GM19099 (cell line): ENCODE data around the gene NPR3.

Source experiments
- POLR2A ChIP-seq: IDR thresholded peaks from 3 replicates; pipeline ENCODE4 v1.6.1; 2011; ENCODE audit warnings: low read depth; ENCODE audit not compliant: insufficient read length; ENCODE audit errors: extremely low read depth

Gene NPR3

GRCh38 chr5:32770444-32770843 lies 59.3 kb downstream of the NPR3 start:
- no peak for TF ChIP-seq POLR2A

- no peak for TF ChIP-seq POLR2A
Observed at GRCh38 chr5:32771037-32771436, 59.9 kb downstream of the NPR3 start.

- no peak for TF ChIP-seq POLR2A
Observed at GRCh38 chr5:32773944-32774343, 62.8 kb downstream of the NPR3 start.

- no peak for TF ChIP-seq POLR2A
Observed at GRCh38 chr5:32776200-32776599, 65.1 kb downstream of the NPR3 start.

- no peak for TF ChIP-seq POLR2A
Observed at GRCh38 chr5:32777222-32777621, 66.1 kb downstream of the NPR3 start.

- TF ChIP-seq POLR2A = no peak
Observed at GRCh38 chr5:32777733-32778132, 66.6 kb downstream of the NPR3 start.

- TF ChIP-seq POLR2A = no peak
Observed at GRCh38 chr5:32778403-32778802, 67.3 kb downstream of the NPR3 start.

GRCh38 chr5:32779754-32780415 lies 68.8 kb downstream of the NPR3 start:
- no peak for TF ChIP-seq POLR2A

- TF ChIP-seq POLR2A = no peak
Observed at GRCh38 chr5:32780508-32780919, 69.4 kb downstream of the NPR3 start.

GRCh38 chr5:32783661-32784060 lies 72.5 kb downstream of the NPR3 start:
- no peak for TF ChIP-seq POLR2A

- TF ChIP-seq POLR2A = no peak
Observed at GRCh38 chr5:32785611-32786254, 74.6 kb downstream of the NPR3 start.

GRCh38 chr5:32786311-32786710 lies 75.2 kb downstream of the NPR3 start:
- TF ChIP-seq POLR2A = no peak

- TF ChIP-seq POLR2A = no peak
Observed at GRCh38 chr5:32790411-32790951, 79.4 kb downstream of the NPR3 start.

GRCh38 chr5:32791536-32792243 lies 80.6 kb downstream of the NPR3 start:
- TF ChIP-seq POLR2A = no peak

GRCh38 chr5:32794086-32794485 lies 83.0 kb downstream of the NPR3 start:
- no peak for TF ChIP-seq POLR2A

GRCh38 chr5:32802764-32803163 lies 91.6 kb downstream of the NPR3 start:
- TF ChIP-seq POLR2A = no peak

- TF ChIP-seq POLR2A = no peak
Observed at GRCh38 chr5:32803656-32804055, 92.5 kb downstream of the NPR3 start.
